ENCODE results near the gene MIB1. TPM values are rescaled to one million over a fixed set of nuclear protein-coding genes. Genes with fewer than 3 reads are reported as not detected.

MIB1 gene
- total and polyA plus RNA-seq, 2 experiments from 2014 or later = 10.8 to 56.7 TPM

DNA sequence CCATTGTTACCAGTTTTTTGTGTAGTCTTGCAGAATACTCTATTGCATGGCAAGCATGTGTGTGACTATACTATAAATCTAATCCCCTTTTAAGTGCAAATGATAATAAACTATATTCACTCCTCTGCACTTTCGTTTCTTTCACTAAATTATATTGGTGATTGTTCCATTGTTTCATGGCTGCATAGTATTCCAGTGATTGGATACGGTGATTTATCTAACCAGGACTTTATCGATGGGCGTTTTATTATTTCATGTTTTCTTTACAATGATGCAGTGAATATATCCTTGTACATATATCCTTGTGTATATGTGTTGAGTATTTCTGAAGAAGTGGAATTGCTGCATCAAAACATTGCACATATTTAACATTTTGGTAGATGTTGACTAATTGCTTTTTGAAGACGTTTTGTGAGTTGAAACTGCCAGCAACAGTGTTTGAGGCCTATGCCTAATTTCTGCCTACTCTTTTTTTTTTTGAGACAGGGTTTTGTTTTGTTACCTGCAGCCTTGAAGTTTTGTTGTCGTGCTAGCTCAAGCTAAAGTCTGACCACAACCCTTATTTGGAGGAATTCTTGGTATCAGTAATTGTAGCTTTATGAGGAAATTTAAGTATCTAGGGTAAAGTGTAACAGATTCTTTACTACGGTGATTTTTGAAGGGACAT, 2.7 kb downstream of the MIB1 start:
- Mint-ChIP-seq H3K4me3 (peak overlapping the region; percentile 49), H3K36me3 (ENCODE audit: low read depth) (no peaks in the 10 kb centered on the region; the same call in 2 of the 3 replicates), H3K27ac (no peak overlapping the region), H3K9me3 (no peaks in the 10 kb centered on the region), H3K4me1 (peaks cover 51% of the 10 kb centered on the region), H3K27me3 (ENCODE audit: insufficient read depth, low read depth, poor library complexity) (peaks cover 7% of the 10 kb centered on the region)
- H3K36me3 ChIP-seq (ENCODE audit: insufficient read depth) = no peaks in the 10 kb centered on the region
- DNase-seq (ENCODE audit: low spot score) (no peak), ATAC-seq (no peak)
- no peak for TF ChIP-seq STAT1 (IDR thresholded peaks at IDR 0.05; ENCODE audit: unreplicated experiment)
- TF ChIP-seq NANOG (IDR thresholded peaks at IDR 0.05; ENCODE audit: borderline replicate concordance) = no peak
- TF ChIP-seq JUNB (IDR thresholded peaks at IDR 0.05; ENCODE audit: unreplicated experiment) = no peak
- TF ChIP-seq ZNF331 (CRISPR knock-in tag; IDR thresholded peaks at IDR 0.05; ENCODE audit: low read depth) = no peak
- TF ChIP-seq ZNF114 (CRISPR knock-in tag; IDR thresholded peaks at IDR 0.05) = no peak
- no peak for TF ChIP-seq POLR2AphosphoS5 (IDR thresholded peaks at IDR 0.05; ENCODE audit: low read depth)
- no peak for TF ChIP-seq EZH2phosphoT487 (IDR thresholded peaks at IDR 0.05; ENCODE audit: unreplicated experiment)
- TF ChIP-seq, protein P1, sequence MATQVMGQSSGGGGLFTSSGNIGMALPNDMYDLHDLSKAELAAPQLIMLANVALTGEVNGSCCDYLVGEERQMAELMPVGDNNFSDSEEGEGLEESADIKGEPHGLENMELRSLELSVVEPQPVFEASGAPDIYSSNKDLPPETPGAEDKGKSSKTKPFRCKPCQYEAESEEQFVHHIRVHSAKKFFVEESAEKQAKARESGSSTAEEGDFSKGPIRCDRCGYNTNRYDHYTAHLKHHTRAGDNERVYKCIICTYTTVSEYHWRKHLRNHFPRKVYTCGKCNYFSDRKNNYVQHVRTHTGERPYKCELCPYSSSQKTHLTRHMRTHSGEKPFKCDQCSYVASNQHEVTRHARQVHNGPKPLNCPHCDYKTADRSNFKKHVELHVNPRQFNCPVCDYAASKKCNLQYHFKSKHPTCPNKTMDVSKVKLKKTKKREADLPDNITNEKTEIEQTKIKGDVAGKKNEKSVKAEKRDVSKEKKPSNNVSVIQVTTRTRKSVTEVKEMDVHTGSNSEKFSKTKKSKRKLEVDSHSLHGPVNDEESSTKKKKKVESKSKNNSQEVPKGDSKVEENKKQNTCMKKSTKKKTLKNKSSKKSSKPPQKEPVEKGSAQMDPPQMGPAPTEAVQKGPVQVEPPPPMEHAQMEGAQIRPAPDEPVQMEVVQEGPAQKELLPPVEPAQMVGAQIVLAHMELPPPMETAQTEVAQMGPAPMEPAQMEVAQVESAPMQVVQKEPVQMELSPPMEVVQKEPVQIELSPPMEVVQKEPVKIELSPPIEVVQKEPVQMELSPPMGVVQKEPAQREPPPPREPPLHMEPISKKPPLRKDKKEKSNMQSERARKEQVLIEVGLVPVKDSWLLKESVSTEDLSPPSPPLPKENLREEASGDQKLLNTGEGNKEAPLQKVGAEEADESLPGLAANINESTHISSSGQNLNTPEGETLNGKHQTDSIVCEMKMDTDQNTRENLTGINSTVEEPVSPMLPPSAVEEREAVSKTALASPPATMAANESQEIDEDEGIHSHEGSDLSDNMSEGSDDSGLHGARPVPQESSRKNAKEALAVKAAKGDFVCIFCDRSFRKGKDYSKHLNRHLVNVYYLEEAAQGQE (IDR thresholded peaks at IDR 0.05; ENCODE audit: unreplicated experiment) = no peak
- TF ChIP-seq, protein P2, sequence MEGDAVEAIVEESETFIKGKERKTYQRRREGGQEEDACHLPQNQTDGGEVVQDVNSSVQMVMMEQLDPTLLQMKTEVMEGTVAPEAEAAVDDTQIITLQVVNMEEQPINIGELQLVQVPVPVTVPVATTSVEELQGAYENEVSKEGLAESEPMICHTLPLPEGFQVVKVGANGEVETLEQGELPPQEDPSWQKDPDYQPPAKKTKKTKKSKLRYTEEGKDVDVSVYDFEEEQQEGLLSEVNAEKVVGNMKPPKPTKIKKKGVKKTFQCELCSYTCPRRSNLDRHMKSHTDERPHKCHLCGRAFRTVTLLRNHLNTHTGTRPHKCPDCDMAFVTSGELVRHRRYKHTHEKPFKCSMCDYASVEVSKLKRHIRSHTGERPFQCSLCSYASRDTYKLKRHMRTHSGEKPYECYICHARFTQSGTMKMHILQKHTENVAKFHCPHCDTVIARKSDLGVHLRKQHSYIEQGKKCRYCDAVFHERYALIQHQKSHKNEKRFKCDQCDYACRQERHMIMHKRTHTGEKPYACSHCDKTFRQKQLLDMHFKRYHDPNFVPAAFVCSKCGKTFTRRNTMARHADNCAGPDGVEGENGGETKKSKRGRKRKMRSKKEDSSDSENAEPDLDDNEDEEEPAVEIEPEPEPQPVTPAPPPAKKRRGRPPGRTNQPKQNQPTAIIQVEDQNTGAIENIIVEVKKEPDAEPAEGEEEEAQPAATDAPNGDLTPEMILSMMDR (conservative IDR thresholded peaks at IDR 0.05; ENCODE audit: low read depth in 2 of 2) = no peak
- TF ChIP-seq CREB1 (CRISPR knock-in tag; IDR thresholded peaks at IDR 0.05; ENCODE audit: low read depth) = no peak
- no peak for TF ChIP-seq EZH2 (IDR thresholded peaks at IDR 0.05; ENCODE audit: low read depth, unreplicated experiment)
- TF ChIP-seq, protein P3, sequence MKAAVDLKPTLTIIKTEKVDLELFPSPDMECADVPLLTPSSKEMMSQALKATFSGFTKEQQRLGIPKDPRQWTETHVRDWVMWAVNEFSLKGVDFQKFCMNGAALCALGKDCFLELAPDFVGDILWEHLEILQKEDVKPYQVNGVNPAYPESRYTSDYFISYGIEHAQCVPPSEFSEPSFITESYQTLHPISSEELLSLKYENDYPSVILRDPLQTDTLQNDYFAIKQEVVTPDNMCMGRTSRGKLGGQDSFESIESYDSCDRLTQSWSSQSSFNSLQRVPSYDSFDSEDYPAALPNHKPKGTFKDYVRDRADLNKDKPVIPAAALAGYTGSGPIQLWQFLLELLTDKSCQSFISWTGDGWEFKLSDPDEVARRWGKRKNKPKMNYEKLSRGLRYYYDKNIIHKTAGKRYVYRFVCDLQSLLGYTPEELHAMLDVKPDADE (IDR thresholded peaks at IDR 0.05) = no peak
- TF ChIP-seq, protein P4, sequence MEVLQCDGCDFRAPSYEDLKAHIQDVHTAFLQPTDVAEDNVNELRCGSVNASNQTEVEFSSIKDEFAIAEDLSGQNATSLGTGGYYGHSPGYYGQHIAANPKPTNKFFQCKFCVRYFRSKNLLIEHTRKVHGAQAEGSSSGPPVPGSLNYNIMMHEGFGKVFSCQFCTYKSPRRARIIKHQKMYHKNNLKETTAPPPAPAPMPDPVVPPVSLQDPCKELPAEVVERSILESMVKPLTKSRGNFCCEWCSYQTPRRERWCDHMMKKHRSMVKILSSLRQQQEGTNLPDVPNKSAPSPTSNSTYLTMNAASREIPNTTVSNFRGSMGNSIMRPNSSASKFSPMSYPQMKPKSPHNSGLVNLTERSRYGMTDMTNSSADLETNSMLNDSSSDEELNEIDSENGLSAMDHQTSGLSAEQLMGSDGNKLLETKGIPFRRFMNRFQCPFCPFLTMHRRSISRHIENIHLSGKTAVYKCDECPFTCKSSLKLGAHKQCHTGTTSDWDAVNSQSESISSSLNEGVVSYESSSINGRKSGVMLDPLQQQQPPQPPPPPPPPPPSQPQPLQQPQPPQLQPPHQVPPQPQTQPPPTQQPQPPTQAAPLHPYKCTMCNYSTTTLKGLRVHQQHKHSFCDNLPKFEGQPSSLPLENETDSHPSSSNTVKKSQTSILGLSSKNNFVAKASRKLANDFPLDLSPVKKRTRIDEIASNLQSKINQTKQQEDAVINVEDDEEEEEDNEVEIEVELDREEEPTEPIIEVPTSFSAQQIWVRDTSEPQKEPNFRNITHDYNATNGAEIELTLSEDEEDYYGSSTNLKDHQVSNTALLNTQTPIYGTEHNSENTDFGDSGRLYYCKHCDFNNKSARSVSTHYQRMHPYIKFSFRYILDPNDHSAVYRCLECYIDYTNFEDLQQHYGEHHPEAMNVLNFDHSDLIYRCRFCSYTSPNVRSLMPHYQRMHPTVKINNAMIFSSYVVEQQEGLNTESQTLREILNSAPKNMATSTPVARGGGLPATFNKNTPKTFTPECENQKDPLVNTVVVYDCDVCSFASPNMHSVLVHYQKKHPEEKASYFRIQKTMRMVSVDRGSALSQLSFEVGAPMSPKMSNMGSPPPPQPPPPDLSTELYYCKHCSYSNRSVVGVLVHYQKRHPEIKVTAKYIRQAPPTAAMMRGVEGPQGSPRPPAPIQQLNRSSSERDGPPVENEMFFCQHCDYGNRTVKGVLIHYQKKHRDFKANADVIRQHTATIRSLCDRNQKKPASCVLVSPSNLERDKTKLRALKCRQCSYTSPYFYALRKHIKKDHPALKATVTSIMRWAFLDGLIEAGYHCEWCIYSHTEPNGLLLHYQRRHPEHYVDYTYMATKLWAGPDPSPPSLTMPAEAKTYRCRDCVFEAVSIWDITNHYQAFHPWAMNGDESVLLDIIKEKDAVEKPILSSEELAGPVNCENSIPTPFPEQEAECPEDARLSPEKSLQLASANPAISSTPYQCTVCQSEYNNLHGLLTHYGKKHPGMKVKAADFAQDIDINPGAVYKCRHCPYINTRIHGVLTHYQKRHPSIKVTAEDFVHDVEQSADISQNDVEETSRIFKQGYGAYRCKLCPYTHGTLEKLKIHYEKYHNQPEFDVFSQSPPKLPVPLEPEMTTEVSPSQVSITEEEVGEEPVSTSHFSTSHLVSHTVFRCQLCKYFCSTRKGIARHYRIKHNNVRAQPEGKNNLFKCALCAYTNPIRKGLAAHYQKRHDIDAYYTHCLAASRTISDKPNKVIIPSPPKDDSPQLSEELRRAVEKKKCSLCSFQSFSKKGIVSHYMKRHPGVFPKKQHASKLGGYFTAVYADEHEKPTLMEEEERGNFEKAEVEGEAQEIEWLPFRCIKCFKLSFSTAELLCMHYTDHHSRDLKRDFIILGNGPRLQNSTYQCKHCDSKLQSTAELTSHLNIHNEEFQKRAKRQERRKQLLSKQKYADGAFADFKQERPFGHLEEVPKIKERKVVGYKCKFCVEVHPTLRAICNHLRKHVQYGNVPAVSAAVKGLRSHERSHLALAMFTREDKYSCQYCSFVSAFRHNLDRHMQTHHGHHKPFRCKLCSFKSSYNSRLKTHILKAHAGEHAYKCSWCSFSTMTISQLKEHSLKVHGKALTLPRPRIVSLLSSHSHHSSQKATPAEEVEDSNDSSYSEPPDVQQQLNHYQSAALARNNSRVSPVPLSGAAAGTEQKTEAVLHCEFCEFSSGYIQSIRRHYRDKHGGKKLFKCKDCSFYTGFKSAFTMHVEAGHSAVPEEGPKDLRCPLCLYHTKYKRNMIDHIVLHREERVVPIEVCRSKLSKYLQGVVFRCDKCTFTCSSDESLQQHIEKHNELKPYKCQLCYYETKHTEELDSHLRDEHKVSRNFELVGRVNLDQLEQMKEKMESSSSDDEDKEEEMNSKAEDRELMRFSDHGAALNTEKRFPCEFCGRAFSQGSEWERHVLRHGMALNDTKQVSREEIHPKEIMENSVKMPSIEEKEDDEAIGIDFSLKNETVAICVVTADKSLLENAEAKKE (CRISPR knock-in tag; IDR thresholded peaks at IDR 0.05) = no peak
- H3K27ac ChIP-seq (ENCODE audit: low read depth) = no peak overlapping the region
- H3K27me3 ChIP-seq (ENCODE audit: insufficient read depth) = no peaks in the 10 kb centered on the region
- peak overlapping the region; percentile 79 for H3K4me2 ChIP-seq
- peaks cover 64% of the 10 kb centered on the region for H3K79me2 ChIP-seq (replicated peaks; ENCODE audit: insufficient read depth)
- H4K20me1 ChIP-seq (replicated peaks; ENCODE audit: insufficient read depth) = peaks cover 42% of the 10 kb centered on the region
- H3F3A ChIP-seq (replicated peaks; ENCODE audit: low read depth) = no peaks in the 10 kb centered on the region
- H3K4me3 ChIP-seq = peak overlapping the region; percentile 78
- no peaks in the 10 kb centered on the region for H3K9me2 ChIP-seq (ENCODE audit: insufficient read depth)
- no peak overlapping the region for H2AFZ ChIP-seq
- peaks cover 37% of the 10 kb centered on the region for H3K4me1 ChIP-seq (ENCODE audit: insufficient read depth)

Data from GM23338 (cell line).